Esophagus squamous epithelium (tissue), 5 donors: Measurements from ENCODE around the gene ARFGAP3. TPM values are rescaled to one million over a fixed set of nuclear protein-coding genes. Genes with fewer than 3 reads are reported as not detected.

Experiments used
- DNase-seq: peaks from one replicate; lab custom pipeline; 2025; lab: John Stamatoyannopoulos, UW
- H3K27ac ChIP-seq, 4 donors: fragments of 200-600 bp; sonication (generic); one replicate each; pipeline ENCODE4 v1.5.1; 2016 to 2019; ENCODE audit warnings: mild to moderate bottlenecking in 1 of 4
- H3K27me3 ChIP-seq, 4 donors: fragments of 200-600 bp; sonication (generic); 1 replicate in 3 of 4; 2 replicates in 1 of 4; pipeline versions ENCODE4 v1.5.1 to v1.6.0; 2017 to 2021; ENCODE audit warnings: antibody characterized with exemption in 1 of 4
- H3K36me3 ChIP-seq, 3 donors: fragments of 200-600 bp; sonication (generic); one replicate each; pipeline ENCODE4 v1.5.1; 2016 to 2019
- H3K4me1 ChIP-seq, 3 donors: fragments of 200-600 bp; sonication (generic); one replicate each; pipeline ENCODE4 v1.5.1; 2017 to 2019
- H3K4me3 ChIP-seq, 4 donors: fragments of 200-600 bp; sonication (generic); 1 replicate in 3 of 4; 2 replicates in 1 of 4; pipeline ENCODE4 v1.5.1; 2016 to 2019; ENCODE audit warnings: mild to moderate bottlenecking in 2 of 4, moderate library complexity in 1 of 4
- H3K9me3 ChIP-seq, 3 donors: fragments of 200-600 bp; sonication (generic); one replicate each; pipeline ENCODE4 v1.5.1; 2016 to 2019
- CTCF ChIP-seq, 6 experiments: fragments of 450-650 bp in 4 of 6; fragments of 200-600 bp in 2 of 6; sonication (generic) in 2 of 6; IDR thresholded peaks; one replicate each; pipeline ENCODE4 v1.5.1; 2016 to 2019; ENCODE audit warnings: antibody characterized with exemption in 6 of 6, mild to moderate bottlenecking in 4 of 6, moderate library complexity in 4 of 6
- POLR2A ChIP-seq, 4 donors: fragments of 450-650 bp; IDR thresholded peaks; one replicate each; pipeline ENCODE4 v1.6.1; 2017; ENCODE audit warnings: antibody characterized with exemption in 4 of 4, mild to moderate bottlenecking in 4 of 4, moderate library complexity in 3 of 4
- WGBS, 2 donors: methylation state at CpG; one replicate each; pipeline ENCODE4 v1.1.5; 2018; 5-methylcytosine and 5-hydroxymethylcytosine counted together
- intact Hi-C: fragments of 100-400 bp; cut with DNase I; formaldehyde crosslinking; loops from one replicate; pipeline ENCODE4 v1.15.0; 2022
- total RNA-seq, 4 donors: library from RNA; depleted of rRNA; stranded (reverse); fragments of >200 nt; gene quantifications; one replicate each; pipeline ENCODE4 v1.1.0, GENCODE V29; 2016
- donor health status: DM: yes; HTN: yes; CAD: no.

ARFGAP3 gene
- total RNA-seq, 4 donors from 2014 or later = 27.3 to 35.1 (median 30.5) TPM

- intact Hi-C loops = loop anchor here (10.0 kb wide), 1 partner anchor 265 kb away; no protein-coding TSS in a partner anchor
- no peak for DNase-seq
- TF ChIP-seq CTCF (IDR thresholded peaks at IDR 0.05) (peak; percentile 66 to 90 (median 82)), POLR2A (IDR thresholded peaks at IDR 0.05) (no peak)
- Histone ChIP-seq H3K4me1 (peaks cover 0 to 13% (median 0%) of the 10 kb centered on the region in 3 donors), H3K27me3 (no peaks in the 10 kb centered on the region), H3K36me3 (no peaks in the 10 kb centered on the region), H3K4me3 (no peak overlapping the region), H3K9me3 (no peaks in the 10 kb centered on the region), H3K27ac (no peak overlapping the region)
- WGBS, 2 donors = 24 to 33% methylated on average over 6 of the region's 6 CpGs
These were observed 77.0 kb downstream of the ARFGAP3 start for GRCh38 chr22:42780070-42780540.

DNA sequence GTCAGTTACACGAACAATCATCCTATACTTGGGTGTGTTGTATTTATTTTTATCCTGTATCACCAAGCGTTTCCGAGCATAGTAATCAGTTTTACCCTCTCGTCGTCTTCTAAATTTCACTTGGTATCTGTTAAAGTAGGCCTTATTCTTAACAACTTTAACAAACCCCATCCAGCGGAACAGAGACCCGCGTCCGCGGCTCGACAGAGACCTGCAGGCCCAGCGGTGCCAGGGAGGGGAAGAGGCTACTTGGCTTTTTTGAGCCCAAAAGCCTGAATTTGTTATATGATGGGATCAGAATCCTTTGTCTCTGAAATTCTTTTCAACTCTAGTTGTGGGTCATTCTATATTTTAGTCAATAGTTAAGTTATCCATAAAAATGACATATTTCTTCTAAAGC lies 79.9 kb downstream of the ARFGAP3 start:
- no peak for TF ChIP-seq POLR2A (IDR thresholded peaks at IDR 0.05)
- no peak for TF ChIP-seq CTCF (IDR thresholded peaks at IDR 0.05)
- WGBS, 2 donors = 95 to 97% methylated on average over 12 of the region's 12 CpGs
- DNase-seq = no peak

DNA sequence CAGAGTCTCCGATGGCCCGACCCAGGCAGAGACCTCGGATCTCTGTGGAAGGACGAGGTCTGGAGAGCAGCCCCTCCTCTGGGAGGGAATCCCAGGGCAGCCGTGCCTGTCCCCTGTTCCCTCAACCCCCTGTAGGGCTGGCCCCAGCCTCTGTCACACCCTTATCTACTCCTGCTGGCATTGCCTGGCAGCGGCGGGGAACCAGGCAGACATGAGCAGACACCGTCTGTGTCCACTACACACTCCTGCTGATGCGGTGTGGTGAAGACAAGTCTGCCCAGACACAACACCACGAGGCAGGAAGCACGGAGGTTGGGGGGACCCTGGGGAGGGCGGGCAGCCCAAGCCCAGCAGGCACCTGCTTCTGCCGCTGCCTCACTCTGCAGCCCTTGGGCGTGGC lies 83.9 kb downstream of the ARFGAP3 start:
- no peak overlapping the region for H3K27ac ChIP-seq

More for the DNA sequence above, 79.9 kb downstream of the ARFGAP3 start:
- H3K4me1 ChIP-seq = peaks cover 0 to 8% (median 0%) of the 10 kb centered on the region in 3 donors
- H3K36me3 ChIP-seq = no peaks in the 10 kb centered on the region
- H3K4me3 ChIP-seq = no peak overlapping the region
- no peaks in the 10 kb centered on the region for H3K9me3 ChIP-seq
- no peak overlapping the region for H3K27ac ChIP-seq
- H3K27me3 ChIP-seq = no peaks in the 10 kb centered on the region
- intact Hi-C loops = no loop called here

GRCh38 chr22:42772647-42773046 lies 84.4 kb downstream of the ARFGAP3 start:
- Histone ChIP-seq H3K27me3 (no peaks in the 10 kb centered on the region), H3K4me1 (peaks cover 5 to 27% (median 14%) of the 10 kb centered on the region in 3 donors), H3K9me3 (no peaks in the 10 kb centered on the region), H3K36me3 (no peaks in the 10 kb centered on the region), H3K4me3 (no peak overlapping the region), H3K27ac (no peak overlapping the region)
- WGBS, 2 donors = 77 to 100% methylated on average over 2 of the region's 3 CpGs
- TF ChIP-seq POLR2A (IDR thresholded peaks at IDR 0.05) (no peak), CTCF (IDR thresholded peaks at IDR 0.05) (no peak)
- intact Hi-C loops = no loop called here
- DNase-seq = no peak

More for the DNA sequence above, 83.9 kb downstream of the ARFGAP3 start:
- Histone ChIP-seq H3K4me1 (peaks cover 5 to 23% (median 14%) of the 10 kb centered on the region in 3 donors), H3K36me3 (no peaks in the 10 kb centered on the region), H3K9me3 (no peaks in the 10 kb centered on the region), H3K4me3 (no peak overlapping the region), H3K27me3 (no peaks in the 10 kb centered on the region)
- intact Hi-C loops = no loop called here
- DNase-seq = no peak
- TF ChIP-seq CTCF (IDR thresholded peaks at IDR 0.05) (no peak), POLR2A (IDR thresholded peaks at IDR 0.05) (no peak)
- WGBS, 2 donors = 53 to 64% methylated on average over 3 to 6 of the region's 14 CpGs

- H3K4me1 ChIP-seq = peaks cover 5 to 27% (median 14%) of the 10 kb centered on the region in 3 donors
- H3K27me3 ChIP-seq = no peaks in the 10 kb centered on the region
- intact Hi-C loops = no loop called here
- H3K36me3 ChIP-seq = no peaks in the 10 kb centered on the region
- H3K27ac ChIP-seq = no peak overlapping the region
- TF ChIP-seq POLR2A (IDR thresholded peaks at IDR 0.05) (no peak), CTCF (IDR thresholded peaks at IDR 0.05) (no peak)
- 87 to 88% methylated on average over 12 to 13 of the region's 15 CpGs for WGBS, 2 donors
- no peak for DNase-seq
- H3K4me3 ChIP-seq = no peak overlapping the region
- H3K9me3 ChIP-seq = no peaks in the 10 kb centered on the region
These were observed 86.0 kb downstream of the ARFGAP3 start for GRCh38 chr22:42770941-42771647.
